ENCODE results near the gene SLC25A21. TPM values are rescaled to one million over a fixed set of nuclear protein-coding genes. Genes with fewer than 3 reads are reported as not detected.
"Not testable (repeated sequence)": the region's sequence is repeated elsewhere in the genome, so short reads cannot be mapped to it uniquely, and the experiment has no call there.

SLC25A21 gene
- total RNA-seq, 2 experiments from 2014 or later: not detected

DNA sequence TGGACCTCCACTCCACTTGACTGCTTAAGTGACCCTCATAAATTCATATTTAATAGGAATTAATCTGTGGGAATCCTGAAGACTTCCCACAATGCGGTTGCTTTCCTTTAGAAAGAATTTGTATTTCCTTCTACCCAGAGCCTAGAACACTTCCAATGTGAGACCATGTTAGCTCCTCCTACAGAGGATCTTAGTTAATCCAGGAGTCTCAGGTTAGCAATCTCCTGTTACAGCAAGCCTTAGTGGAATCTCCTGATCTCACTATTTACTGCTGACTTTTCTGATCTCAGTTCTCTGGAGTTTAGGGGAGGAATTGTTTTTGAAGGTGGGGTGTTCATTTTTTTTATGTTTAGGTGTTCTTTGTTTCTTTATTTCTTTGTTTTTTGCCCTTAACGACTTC is 186.0 kb downstream of the SLC25A21 start:
- H3K36me3 Mint-ChIP-seq (ENCODE audit: low read depth): no peaks in the 10 kb centered on the region
- H3K4me3 Mint-ChIP-seq: no peak overlapping the region
- ChIA-PET CTCF (no interaction called here), POLR2A (no interaction called here)
- H3K27me3 Mint-ChIP-seq: no peaks in the 10 kb centered on the region
- H3K4me1 Mint-ChIP-seq (ENCODE audit: low read depth): no peaks in the 10 kb centered on the region
- Histone ChIP-seq H3K27ac (ENCODE audit: low read depth in 1 of 2, low read length in 2 of 2) (no peak overlapping the region), H3K4me3 (ENCODE audit: low read length) (no peak overlapping the region), H3K27me3 (ENCODE audit: control insufficient read depth in 1 of 2, insufficient read depth in 2 of 2, low read length in 2 of 2) (no peaks in the 10 kb centered on the region), H3K4me1 (ENCODE audit: insufficient read depth, low read length) (no peaks in the 10 kb centered on the region), H3K9me3 (ENCODE audit: control insufficient read depth in 1 of 2, insufficient read depth in 1 of 2, low read length in 2 of 2) (peaks cover 3 to 6% of the 10 kb centered on the region in 2 experiments), H3K36me3 (ENCODE audit: insufficient read depth, low read length) (no peaks in the 10 kb centered on the region)
- H3K27ac Mint-ChIP-seq: no peak overlapping the region
- peaks cover 9% of the 10 kb centered on the region for H3K9me3 Mint-ChIP-seq
- TF ChIP-seq, protein P1, sequence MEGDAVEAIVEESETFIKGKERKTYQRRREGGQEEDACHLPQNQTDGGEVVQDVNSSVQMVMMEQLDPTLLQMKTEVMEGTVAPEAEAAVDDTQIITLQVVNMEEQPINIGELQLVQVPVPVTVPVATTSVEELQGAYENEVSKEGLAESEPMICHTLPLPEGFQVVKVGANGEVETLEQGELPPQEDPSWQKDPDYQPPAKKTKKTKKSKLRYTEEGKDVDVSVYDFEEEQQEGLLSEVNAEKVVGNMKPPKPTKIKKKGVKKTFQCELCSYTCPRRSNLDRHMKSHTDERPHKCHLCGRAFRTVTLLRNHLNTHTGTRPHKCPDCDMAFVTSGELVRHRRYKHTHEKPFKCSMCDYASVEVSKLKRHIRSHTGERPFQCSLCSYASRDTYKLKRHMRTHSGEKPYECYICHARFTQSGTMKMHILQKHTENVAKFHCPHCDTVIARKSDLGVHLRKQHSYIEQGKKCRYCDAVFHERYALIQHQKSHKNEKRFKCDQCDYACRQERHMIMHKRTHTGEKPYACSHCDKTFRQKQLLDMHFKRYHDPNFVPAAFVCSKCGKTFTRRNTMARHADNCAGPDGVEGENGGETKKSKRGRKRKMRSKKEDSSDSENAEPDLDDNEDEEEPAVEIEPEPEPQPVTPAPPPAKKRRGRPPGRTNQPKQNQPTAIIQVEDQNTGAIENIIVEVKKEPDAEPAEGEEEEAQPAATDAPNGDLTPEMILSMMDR (IDR thresholded peaks at IDR 0.05): no peak
- intact Hi-C loops (cut with DNase I, micrococcal nuclease): no loop called here
- ATAC-seq (ENCODE audit: poor library complexity): no peak
- no peak for DNase-seq

DNA sequence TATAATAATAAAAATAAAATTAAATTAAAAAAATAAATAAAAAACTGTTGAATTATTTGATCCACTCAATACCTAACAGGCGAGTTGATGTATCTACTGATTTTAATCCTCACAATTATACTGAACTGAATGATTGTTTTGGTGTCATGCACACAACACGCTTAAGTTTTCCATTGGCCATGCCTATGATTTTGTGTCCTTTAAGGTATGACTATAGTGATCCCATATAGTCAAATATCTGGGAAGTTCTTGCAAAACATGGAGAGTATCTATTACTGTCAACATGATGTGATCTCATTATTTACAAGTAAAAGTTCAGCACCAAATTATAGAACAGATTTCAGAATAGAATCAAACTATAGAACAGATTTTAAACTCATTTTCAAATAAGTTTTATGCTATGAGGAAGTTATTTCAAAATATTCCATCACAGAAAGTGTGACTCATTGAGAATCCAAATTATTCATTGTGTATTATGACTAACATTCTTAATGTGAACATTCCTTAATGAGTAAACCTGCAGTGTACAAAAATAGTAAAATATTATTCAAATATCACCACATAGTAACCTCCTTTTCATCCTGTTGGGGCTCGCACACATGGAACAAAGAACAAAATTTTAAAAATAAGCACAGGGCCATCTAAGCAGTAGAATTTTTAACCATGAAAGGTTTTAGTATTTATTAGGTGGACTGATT is 190.4 kb downstream of the SLC25A21 start:
- ChIA-PET POLR2A (no interaction called here), CTCF (no interaction called here)
- Histone ChIP-seq H3K27ac (ENCODE audit: low read depth in 1 of 2, low read length in 2 of 2) (no peak overlapping the region), H3K9me3 (ENCODE audit: control insufficient read depth in 1 of 2, insufficient read depth in 1 of 2, low read length in 2 of 2) (peaks cover 3 to 6% of the 10 kb centered on the region in 2 experiments), H3K4me3 (ENCODE audit: low read length) (no peak overlapping the region), H3K27me3 (ENCODE audit: control insufficient read depth in 1 of 2, insufficient read depth in 2 of 2, low read length in 2 of 2) (no peaks in the 10 kb centered on the region), H3K36me3 (ENCODE audit: insufficient read depth, low read length) (no peaks in the 10 kb centered on the region), H3K4me1 (ENCODE audit: insufficient read depth, low read length) (no peaks in the 10 kb centered on the region)
- DNase-seq (no peak), ATAC-seq (ENCODE audit: poor library complexity) (no peak)
- Mint-ChIP-seq H3K4me3 (no peak overlapping the region), H3K4me1 (ENCODE audit: low read depth) (no peaks in the 10 kb centered on the region), H3K27ac (no peak overlapping the region), H3K36me3 (ENCODE audit: low read depth) (no peaks in the 10 kb centered on the region), H3K9me3 (peaks cover 8% of the 10 kb centered on the region), H3K27me3 (no peaks in the 10 kb centered on the region)
- TF ChIP-seq, protein P1 (IDR thresholded peaks at IDR 0.05): no peak
- intact Hi-C loops (cut with DNase I, micrococcal nuclease): no loop called here

GRCh38 chr14:36980413-36980812 is 192.0 kb downstream of the SLC25A21 start:
- ATAC-seq (ENCODE audit: poor library complexity); H3K9me3 Mint-ChIP-seq; H3K4me3 ChIP-seq (ENCODE audit: low read length); CTCF ChIA-PET; POLR2A ChIA-PET; H3K27ac Mint-ChIP-seq; H3K36me3 Mint-ChIP-seq (ENCODE audit: low read depth); H3K27ac ChIP-seq (ENCODE audit: low read depth in 1 of 2, low read length in 2 of 2); H3K4me1 Mint-ChIP-seq (ENCODE audit: low read depth); H3K27me3 Mint-ChIP-seq; H3K36me3 ChIP-seq (ENCODE audit: insufficient read depth, low read length); H3K4me1 ChIP-seq (ENCODE audit: insufficient read depth, low read length); H3K4me3 Mint-ChIP-seq; intact Hi-C loops (cut with DNase I, micrococcal nuclease); H3K9me3 ChIP-seq (ENCODE audit: control insufficient read depth in 1 of 2, insufficient read depth in 1 of 2, low read length in 2 of 2); H3K27me3 ChIP-seq (ENCODE audit: control insufficient read depth in 1 of 2, insufficient read depth in 2 of 2, low read length in 2 of 2); DNase-seq: not testable (repeated sequence)

DNA sequence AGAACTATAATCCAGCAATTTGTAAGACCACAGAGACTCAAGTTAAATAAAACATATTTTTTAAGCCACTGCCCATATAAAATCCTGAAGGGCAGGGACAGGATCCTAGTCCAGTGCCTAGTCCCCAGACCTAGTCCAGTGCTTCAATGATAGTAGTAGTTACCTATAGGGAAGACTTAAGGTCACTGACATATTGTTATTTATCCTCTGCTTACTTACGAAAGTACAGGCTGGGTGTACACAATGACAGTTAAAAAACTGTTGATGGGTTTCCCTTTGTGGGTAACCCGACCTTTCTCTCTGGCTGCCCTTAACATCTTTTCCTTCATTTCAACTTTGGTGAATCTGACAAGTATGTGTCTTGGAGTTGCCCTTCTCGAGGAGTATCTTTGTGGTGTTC is 192.5 kb downstream of the SLC25A21 start:
- ChIA-PET POLR2A (no interaction called here), CTCF (no interaction called here)
- Histone ChIP-seq H3K27me3 (ENCODE audit: control insufficient read depth in 1 of 2, insufficient read depth in 2 of 2, low read length in 2 of 2) (no peaks in the 10 kb centered on the region), H3K36me3 (ENCODE audit: insufficient read depth, low read length) (no peaks in the 10 kb centered on the region), H3K9me3 (ENCODE audit: control insufficient read depth in 1 of 2, insufficient read depth in 1 of 2, low read length in 2 of 2) (peaks cover 3 to 6% of the 10 kb centered on the region in 2 experiments), H3K27ac (ENCODE audit: low read depth in 1 of 2, low read length in 2 of 2) (no peak overlapping the region), H3K4me1 (ENCODE audit: insufficient read depth, low read length) (no peaks in the 10 kb centered on the region), H3K4me3 (ENCODE audit: low read length) (no peak overlapping the region)
- ATAC-seq (ENCODE audit: poor library complexity) (no peak), DNase-seq (no peak)
- TF ChIP-seq, protein P1 (IDR thresholded peaks at IDR 0.05): no peak
- H3K4me3 Mint-ChIP-seq: no peak overlapping the region
- peaks cover 2% of the 10 kb centered on the region for H3K9me3 Mint-ChIP-seq
- H3K27ac Mint-ChIP-seq: no peak overlapping the region
- H3K4me1 Mint-ChIP-seq (ENCODE audit: low read depth): no peaks in the 10 kb centered on the region
- no peaks in the 10 kb centered on the region for H3K27me3 Mint-ChIP-seq
- intact Hi-C loops (cut with DNase I, micrococcal nuclease): no loop called here
- H3K36me3 Mint-ChIP-seq (ENCODE audit: low read depth): no peaks in the 10 kb centered on the region

All from CD4-positive, alpha-beta T cell (primary cell).